Measurements from ENCODE around the gene BNC2. TPM values are rescaled to one million over a fixed set of nuclear protein-coding genes. Genes with fewer than 3 reads are reported as not detected.

BNC2 gene
- total and polyA plus RNA-seq, 2 experiments from 2014 or later, result 19.3 to 20.7 TPM

DNA sequence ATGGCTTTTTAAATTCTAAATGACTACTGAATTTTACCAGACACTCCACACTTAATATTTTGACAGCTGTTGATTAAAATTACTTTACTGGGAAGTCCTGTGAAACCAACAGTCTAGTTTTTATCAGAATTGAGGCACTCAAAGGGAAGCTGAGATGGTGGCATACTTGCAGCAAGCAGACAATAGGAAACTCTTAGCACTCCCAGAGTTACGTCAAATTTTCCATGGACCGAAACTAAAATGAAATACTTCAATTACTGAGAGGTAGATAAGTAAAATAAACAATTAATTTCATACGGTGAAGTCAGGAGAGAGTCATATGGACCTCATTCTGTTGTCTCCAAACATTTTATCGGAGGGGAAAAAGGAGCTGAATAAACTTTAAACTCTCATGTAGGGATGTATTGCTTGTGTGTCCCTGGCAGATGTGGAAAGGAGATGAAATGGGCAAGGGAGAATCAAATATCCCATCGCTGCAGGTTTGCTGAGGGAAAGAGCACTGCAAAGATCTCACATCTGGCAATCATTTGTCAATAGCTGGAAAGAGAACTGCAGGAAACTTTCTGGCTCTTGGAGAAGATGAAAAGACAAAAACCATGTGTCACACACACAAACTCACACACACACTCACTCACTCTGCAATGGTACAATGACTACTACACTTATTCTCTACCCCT, 189.4 kb downstream of the BNC2 start:
- Histone ChIP-seq H3K9me3 (ENCODE audit: low read depth) (no peaks in the 10 kb centered on the region), H4K20me1 (ENCODE audit: insufficient read depth, poor library complexity, severe bottlenecking) (no peaks in the 10 kb centered on the region), H3K27ac (peak overlapping the region; percentile 82), H2AFZ (no peak overlapping the region), H3K9me2 (replicated peaks; ENCODE audit: insufficient read depth) (no peaks in the 10 kb centered on the region), H3K36me3 (replicated peaks; ENCODE audit: insufficient read depth, low read depth) (no peaks in the 10 kb centered on the region), H3K79me2 (no peaks in the 10 kb centered on the region), H3K4me1 (ENCODE audit: insufficient read depth) (peaks cover 10% of the 10 kb centered on the region), H3K4me2 (peak overlapping the region; percentile 42), H3K27me3 (no peaks in the 10 kb centered on the region), H3K4me3 (no peak overlapping the region)
- TF ChIP-seq EZH2 (IDR thresholded peaks at IDR 0.05; ENCODE audit: borderline replicate concordance) (no peak), EZH2phosphoT487 (IDR thresholded peaks at IDR 0.05; ENCODE audit: low read depth, severe bottlenecking, unreplicated experiment) (no peak), CTCF (IDR thresholded peaks at IDR 0.05; ENCODE audit: poor library complexity) (no peak)
- peak; percentile 22 for DNase-seq (ENCODE audit: low spot score)
- 52% methylated on average over 5 of the region's 5 CpGs for WGBS (ENCODE audit: low lambda C conversion rate, missing lambda C conversion rate)

GRCh38 chr9:16680541-16680940, 189.9 kb downstream of the BNC2 start:
- no peak overlapping the region for H3K4me3 ChIP-seq
- no peak for DNase-seq (ENCODE audit: low spot score)
- H3K27ac ChIP-seq, result peak overlapping the region; percentile 82
- no peaks in the 10 kb centered on the region for H3K36me3 ChIP-seq (replicated peaks; ENCODE audit: insufficient read depth, low read depth)
- no peak overlapping the region for H2AFZ ChIP-seq
- H3K79me2 ChIP-seq, result peaks cover under 1% of the 10 kb centered on the region
- no peaks in the 10 kb centered on the region for H3K27me3 ChIP-seq
- 63% methylated on average over 3 of the region's 3 CpGs for WGBS (ENCODE audit: low lambda C conversion rate, missing lambda C conversion rate)
- TF ChIP-seq EZH2 (IDR thresholded peaks at IDR 0.05; ENCODE audit: borderline replicate concordance) (no peak), CTCF (IDR thresholded peaks at IDR 0.05; ENCODE audit: poor library complexity) (no peak), EZH2phosphoT487 (IDR thresholded peaks at IDR 0.05; ENCODE audit: low read depth, severe bottlenecking, unreplicated experiment) (no peak)
- H4K20me1 ChIP-seq (ENCODE audit: insufficient read depth, poor library complexity, severe bottlenecking), result no peaks in the 10 kb centered on the region
- no peaks in the 10 kb centered on the region for H3K9me3 ChIP-seq (ENCODE audit: low read depth)
- H3K9me2 ChIP-seq (replicated peaks; ENCODE audit: insufficient read depth), result no peaks in the 10 kb centered on the region
- no peak overlapping the region for H3K4me2 ChIP-seq
- peaks cover 10% of the 10 kb centered on the region for H3K4me1 ChIP-seq (ENCODE audit: insufficient read depth)

DNA sequence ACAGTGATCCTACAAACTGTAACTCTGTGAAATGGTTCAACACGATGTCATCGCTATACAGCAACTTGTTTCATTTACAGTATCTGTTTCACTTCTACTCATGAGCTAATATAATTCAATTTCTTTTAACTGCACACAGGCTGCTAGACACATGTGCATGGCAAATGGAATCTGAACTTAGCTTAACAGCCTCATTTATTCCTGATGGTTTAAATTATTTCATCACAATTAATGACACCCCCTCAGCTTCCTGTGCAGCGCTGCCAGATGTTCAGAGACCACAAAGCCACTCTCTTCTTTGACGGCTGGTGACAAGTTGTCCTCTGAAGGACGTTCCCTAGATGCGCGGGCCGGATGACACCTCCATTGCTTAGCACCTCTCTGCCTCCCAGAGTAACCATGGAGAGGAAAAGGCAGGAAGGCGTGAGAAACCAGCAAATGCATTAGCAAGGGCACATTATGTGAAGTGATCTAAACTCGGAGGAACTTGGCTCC, 191.1 kb downstream of the BNC2 start:
- Histone ChIP-seq H3K27me3 (no peaks in the 10 kb centered on the region), H3K4me1 (ENCODE audit: insufficient read depth) (peaks cover 10% of the 10 kb centered on the region), H3K4me2 (no peak overlapping the region), H4K20me1 (ENCODE audit: insufficient read depth, poor library complexity, severe bottlenecking) (no peaks in the 10 kb centered on the region), H3K4me3 (no peak overlapping the region), H3K36me3 (replicated peaks; ENCODE audit: insufficient read depth, low read depth) (no peaks in the 10 kb centered on the region), H3K79me2 (peaks cover 4% of the 10 kb centered on the region), H3K9me2 (replicated peaks; ENCODE audit: insufficient read depth) (no peaks in the 10 kb centered on the region), H3K27ac (peak overlapping the region; percentile 82), H2AFZ (no peak overlapping the region), H3K9me3 (ENCODE audit: low read depth) (no peaks in the 10 kb centered on the region)
- WGBS (ENCODE audit: low lambda C conversion rate, missing lambda C conversion rate), result 73% methylated on average over 10 of the region's 10 CpGs
- no peak for TF ChIP-seq EZH2phosphoT487 (IDR thresholded peaks at IDR 0.05; ENCODE audit: low read depth, severe bottlenecking, unreplicated experiment)
- no peak for TF ChIP-seq EZH2 (IDR thresholded peaks at IDR 0.05; ENCODE audit: borderline replicate concordance)
- no peak for TF ChIP-seq CTCF (IDR thresholded peaks at IDR 0.05; ENCODE audit: poor library complexity)
- no peak for DNase-seq (ENCODE audit: low spot score)
